ENCODE measurements around the gene HRCT1.
A peak's percentile ranks its signal among the peaks of the same experiment; 100 is the strongest.
"Not testable (repeated sequence)": the region's sequence is repeated elsewhere in the genome, so short reads cannot be mapped to it uniquely, and the experiment has no call there.

Gene HRCT1

GRCh38 chr9:35897376-35898099, 8.5 kb upstream of the HRCT1 start:
- DNase-seq (ENCODE audit: low read depth) = not testable (repeated sequence)

DNA sequence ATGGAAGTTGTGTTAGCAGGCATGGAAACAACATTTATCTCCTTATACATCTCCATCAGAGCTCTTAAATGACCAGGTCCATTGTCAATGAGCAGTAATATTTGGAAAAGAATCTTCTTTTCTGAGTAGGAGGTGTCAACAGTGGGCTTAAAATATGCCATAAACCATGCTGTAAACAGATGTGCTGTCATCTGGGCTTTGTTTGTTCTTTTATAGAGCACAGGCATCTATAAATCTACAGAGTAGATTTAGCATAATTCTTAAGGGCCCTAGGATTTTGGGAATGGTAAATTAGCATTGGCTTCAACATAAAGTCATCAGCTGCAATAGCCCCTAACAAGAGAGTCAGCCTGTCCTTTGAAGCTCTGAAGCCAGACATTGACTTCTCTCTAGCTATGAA, 7.7 kb upstream of the HRCT1 start:
- DNase-seq (ENCODE audit: low read depth) = no peak

DNA sequence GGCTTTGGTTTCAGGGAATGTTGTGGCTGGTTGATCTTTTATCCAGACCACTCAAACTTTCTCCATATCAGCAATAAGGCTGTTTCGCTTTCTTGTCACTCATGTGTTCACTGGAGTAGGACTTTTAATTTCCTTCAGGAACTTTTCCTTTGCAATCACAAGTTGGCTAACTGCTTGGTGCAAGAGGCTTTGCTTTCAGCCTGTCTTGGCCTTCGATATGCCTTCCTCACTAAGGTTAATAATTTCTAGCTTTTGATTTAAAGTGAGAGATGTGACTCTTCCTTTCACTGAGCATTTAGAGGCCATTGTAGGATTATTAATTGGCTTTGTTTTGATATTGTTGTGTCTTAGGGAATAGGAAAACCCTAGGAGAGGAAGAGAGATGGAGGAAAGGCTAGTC, 7.0 kb upstream of the HRCT1 start:
- DNase-seq (ENCODE audit: low read depth) = no peak

DNA sequence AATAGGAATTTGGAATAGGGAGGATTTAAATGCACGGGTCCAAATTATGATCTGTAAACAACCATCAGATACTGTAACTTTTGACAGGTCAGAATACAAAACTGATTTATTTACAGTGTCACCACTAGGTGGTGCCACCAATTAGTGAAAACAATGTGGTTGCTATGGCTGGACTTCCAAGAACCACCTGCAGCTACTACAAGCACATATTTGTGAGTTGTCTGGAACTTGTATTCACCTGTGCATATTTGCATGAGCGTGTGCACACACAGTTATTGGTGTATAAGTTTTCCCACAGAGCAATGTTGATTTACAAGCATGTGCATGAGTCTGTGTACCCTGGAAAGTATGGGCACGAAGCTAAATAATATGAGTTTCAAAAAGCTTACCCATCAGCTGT, 3.0 kb upstream of the HRCT1 start:
- no peak for DNase-seq (ENCODE audit: low read depth)

DNA sequence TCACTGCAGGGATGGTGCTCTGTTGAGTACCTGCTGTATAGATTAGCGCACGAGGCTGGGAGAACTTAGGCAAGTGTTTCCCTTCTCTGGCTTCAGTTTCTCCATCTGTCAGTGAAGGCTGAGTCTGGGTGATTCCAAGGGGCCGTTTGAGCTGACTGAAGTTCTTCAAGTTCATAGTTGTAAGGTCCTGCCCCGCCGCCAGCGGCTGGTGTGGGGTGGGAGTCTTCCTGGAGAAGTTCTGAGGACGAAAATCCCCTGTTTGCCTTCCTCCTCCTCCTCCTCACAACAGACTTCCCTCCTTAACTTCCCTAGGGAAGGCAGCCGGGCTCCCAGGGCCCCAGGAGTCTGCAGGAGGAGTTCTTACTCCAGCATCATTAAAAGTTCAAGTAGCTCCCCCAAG, 1.7 kb upstream of the HRCT1 start:
- DNase-seq (ENCODE audit: low read depth) = no peak

DNA sequence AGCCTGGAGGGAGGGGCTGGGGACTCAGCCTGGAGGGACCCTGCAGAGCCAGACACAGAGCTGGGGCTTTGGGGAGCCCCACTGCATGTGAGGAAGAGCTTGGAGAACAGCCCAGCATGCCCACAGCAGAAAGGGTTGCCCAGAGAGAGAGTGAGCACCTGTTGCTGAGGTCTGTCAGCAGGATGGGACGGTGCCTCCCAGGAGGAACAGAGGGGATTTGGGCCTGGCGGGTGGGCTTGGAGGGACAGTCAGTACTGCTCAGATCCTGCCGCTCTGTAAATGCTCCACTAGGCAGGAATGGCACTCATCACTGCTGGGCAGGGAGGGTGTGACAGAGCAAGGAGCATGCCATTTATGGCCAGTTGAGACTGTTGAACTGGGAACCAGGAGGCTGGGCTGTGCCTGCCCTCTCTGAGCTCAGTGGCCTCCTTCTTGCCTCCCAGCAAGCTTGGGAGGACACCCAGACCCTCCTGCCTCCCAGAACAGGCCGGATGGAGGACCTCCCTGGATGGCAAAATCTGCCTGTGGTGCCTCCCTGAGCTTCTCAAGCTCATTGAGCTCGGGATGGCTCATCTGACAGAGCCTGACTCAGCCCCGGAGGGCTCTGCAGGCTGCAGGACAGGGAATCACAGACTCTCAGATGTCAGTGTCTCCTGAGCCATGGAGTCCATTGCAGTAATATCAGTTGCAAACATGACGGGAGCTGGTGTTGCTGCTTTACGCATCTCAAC, 786 bp upstream of the HRCT1 start:
- no peak for DNase-seq (ENCODE audit: low read depth)

DNA sequence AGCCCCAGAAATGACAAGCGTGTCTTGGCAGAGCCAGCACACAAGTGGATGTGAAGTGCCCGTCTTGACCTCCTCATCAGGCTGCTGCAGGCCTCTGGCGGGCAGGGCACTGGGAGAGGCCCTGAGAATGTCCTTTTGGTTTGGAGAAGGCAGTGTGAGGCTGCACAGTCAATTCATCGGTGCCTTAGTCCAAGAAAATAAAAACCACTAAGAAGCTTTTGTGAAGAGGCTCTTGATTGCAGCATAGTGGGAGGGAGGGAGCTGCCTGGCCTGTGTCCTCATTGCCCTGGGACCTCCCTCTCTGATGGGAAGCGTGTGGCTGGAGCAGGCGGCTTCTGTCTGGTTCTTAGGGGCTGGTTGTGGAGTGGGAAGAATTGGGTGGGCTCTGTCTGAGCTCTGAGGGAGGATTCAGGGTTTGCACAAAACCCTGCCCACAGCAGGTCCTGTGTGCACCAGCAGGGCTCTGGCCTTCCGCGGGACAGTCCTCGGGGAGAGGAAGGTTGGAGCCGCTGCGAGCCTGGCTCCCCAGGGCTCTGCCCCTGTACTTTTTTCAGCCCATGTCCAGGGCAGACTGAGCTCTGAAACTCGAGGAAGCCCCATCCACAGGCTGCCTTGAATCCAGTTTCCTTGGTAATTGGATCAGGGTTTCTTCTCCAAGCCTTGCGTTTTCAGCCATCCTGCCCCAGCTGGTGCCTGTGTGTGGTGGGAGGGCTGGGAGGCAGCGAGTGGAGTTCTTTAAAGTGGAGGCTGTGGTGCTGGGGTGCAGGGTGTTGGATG, 1.1 kb downstream of the HRCT1 start:
- DNase-seq (ENCODE audit: low read depth) = no peak

GRCh38 chr9:35907711-35908503, 1.9 kb downstream of the HRCT1 start:
- peak; percentile 21 for DNase-seq (ENCODE audit: low read depth)

- DNase-seq (ENCODE audit: low read depth) = no peak
Measured at GRCh38 chr9:35908504-35909125, 2.6 kb downstream of the HRCT1 start.

- DNase-seq (ENCODE audit: low read depth) = no peak
Measured at GRCh38 chr9:35909274-35909673, 3.3 kb downstream of the HRCT1 start, which contains the start of gene SPAAR. SPAAR (plus strand) TSS chr9:35909490; CDS start chr9:35910464, 974 bp downstream.

DNA sequence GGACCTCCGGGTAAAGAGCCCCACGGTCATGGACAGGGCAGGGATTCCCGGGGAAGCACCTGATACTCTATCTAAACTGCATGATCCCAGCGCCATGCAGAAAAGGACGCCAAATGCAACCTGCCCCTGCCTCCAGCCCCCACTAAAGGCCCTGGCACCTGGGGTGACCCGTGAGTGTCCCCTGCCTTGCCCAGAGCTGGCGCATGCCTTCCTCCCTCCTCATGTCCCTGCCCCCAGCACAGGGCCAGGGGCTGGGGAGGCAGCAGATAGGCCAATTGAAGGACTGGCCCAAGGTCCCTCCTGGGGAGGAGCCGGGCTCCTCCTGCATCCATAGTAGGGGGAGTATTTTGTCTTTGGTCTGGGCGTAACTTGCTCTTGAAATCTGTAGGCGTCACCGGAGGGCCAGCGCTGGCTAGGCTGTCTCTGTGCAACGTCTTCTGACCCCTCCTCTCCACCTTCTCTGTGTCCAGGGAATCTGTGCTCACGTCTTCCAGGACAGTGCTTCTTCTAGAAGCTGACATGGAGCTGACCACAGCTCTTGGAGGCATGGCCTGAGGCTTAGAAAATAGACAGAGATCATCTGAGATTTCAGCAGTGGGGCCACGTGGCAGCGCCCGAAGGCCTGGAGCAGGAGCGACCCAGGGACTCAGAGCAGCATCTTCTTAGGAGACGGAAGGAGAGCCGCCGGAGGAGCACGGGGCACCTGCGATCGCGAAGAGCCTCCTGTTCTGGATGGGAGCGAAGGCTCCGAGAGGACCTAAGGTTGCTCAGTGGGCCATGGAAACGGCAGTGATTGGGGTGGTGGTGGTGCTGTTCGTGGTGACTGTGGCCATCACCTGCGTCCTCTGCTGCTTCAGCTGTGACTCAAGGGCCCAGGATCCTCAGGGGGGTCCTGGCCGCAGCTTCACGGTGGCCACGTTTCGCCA, 3.9 kb downstream of the HRCT1 start:
- no peak for DNase-seq (ENCODE audit: low read depth)

GRCh38 chr9:35910613-35911359, 4.8 kb downstream of the HRCT1 start:
- no peak for DNase-seq (ENCODE audit: low read depth)

DNA sequence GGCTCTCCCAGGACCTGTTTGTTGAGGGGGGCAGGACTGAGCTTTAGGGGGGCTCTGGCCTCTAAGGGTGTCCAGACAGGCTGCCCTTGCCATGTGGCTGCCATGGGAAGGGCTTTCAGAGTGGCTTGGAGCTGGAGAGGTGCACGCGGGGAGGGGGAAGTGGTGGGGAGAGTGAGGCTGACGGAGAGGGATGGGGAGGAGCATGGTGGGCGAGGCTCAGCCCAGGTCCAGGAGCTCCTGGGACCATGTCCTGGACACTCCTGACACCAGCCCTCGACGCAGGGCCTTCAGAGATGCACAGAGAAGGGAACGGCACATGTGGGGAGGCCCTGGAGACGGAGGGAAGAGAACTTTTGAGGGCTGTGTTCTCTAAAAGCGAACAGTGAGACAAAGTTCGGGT, 5.7 kb downstream of the HRCT1 start:
- DNase-seq (ENCODE audit: low read depth) = no peak

GRCh38 chr9:35912791-35913400, 6.9 kb downstream of the HRCT1 start:
- no peak for DNase-seq (ENCODE audit: low read depth)

DNA sequence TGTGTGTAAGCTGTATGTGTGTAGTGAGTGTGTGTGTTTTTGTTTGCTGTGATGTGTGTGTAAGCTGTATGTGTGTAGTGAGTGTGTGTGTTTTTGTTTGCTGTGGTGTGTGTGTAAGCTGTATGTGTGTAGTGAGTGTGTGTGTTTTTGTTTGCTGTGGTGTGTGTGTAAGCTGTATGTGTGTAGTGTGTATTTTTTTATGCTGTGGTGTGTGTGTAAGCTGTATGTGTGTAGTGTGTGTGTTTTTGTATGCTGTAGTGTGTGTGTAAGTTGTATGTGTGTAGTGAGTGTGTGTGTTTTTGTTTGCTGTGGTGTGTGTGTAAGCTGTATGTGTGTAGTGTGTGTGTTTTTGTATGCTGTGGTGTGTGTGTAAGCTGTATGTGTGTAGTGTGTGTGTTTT, 7.4 kb downstream of the HRCT1 start:
- not testable (repeated sequence) for DNase-seq (ENCODE audit: low read depth)

DNA sequence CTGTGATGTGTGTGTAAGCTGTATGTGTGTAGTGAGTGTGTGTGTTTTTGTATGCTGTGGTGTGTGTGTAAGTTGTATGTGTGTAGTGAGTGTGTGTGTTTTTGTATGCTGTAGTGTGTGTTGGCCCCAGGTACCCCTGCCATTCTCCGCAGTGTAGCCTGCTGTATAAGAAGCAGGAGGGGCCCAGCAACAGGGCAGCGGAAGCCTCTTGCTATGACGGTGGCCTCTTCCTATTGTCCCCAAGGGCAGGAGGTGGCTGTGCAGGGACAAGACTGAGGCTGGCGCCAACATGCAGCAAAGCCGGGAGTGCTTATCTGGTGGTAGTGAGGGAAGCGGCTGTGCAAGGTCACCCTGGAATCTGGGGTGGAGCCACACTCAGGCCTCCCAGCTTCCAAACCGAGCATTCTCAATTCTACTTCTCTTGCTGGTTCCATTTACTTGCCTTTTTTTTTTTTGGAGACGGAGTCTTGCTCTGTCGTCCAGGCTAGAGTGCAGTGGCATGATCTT, 8.4 kb downstream of the HRCT1 start:
- peak; percentile 46 for DNase-seq (ENCODE audit: low read depth)

DNA sequence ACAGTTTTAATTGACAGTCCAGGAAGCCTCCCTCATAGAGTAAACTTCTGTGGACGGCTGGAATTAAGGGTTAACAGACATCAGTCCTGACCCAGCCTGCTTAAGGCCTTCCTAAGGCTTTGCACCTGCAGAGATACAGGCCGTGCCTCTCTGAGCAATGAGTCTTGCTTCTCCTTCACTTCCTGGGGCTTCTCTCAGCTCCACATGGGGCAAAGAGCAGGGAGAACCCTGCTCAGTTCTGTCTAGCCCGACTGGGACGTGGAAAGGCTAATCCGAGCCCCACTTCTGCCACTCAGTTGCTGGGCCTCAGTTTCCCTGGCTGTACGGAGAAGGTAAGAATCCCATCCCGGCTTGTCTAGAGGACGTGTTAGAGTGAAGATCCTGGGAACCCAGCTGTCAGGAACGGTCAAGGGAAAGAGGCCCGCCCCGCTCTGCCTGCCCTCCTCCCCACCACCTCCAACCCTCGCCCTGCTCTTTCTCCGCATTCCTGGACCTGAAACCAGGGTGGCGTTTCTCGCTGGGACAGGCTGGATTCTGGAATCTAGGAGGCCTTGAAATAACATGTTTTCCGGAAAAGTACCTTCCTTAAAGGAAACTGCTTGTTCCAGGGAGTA, 9.8 kb downstream of the HRCT1 start:
- no peak for DNase-seq (ENCODE audit: low read depth)

GRCh38 chr9:35917261-35917660, 11.3 kb downstream of the HRCT1 start:
- no peak for DNase-seq (ENCODE audit: low read depth)

GRCh38 chr9:35918780-35919179, 12.8 kb downstream of the HRCT1 start:
- no peak for DNase-seq (ENCODE audit: low read depth)
